ENCODE data around the gene PLEKHA4. TPM values are rescaled to one million over a fixed set of nuclear protein-coding genes. Genes with fewer than 3 reads are reported as not detected.
A peak's percentile ranks its signal among the peaks of the same experiment; 100 is the strongest.

The PLEKHA4 gene
- total and polyA plus RNA-seq, 2 of the 13 experiments (the other 11 are each of a cell fraction or from before 2014, with no cell fraction given) = 4.8 to 6.0 TPM

- no peak for TF ChIP-seq STAT5B (CRISPR knock-in tag; IDR thresholded peaks at IDR 0.05)
- TF ChIP-seq ZNF292 (CRISPR knock-in tag; IDR thresholded peaks at IDR 0.05; ENCODE audit: borderline replicate concordance, low read depth) = no peak
- TF ChIP-seq NR3C1 (CRISPR knock-in tag; IDR thresholded peaks at IDR 0.05) = no peak
- TF ChIP-seq NR2F6 (IDR thresholded peaks at IDR 0.05) = no peak
- no peak; the same call in 1 of the 2 replicates for TF ChIP-seq NR2F6 (CRISPR knock-in tag; IDR thresholded peaks at IDR 0.05)
- TF ChIP-seq CSRNP1 (CRISPR knock-in tag; IDR thresholded peaks at IDR 0.05) = 0 out of 2 replicates have a peak, but pooled peaks have one; percentile 18
- peak; percentile 57; the same call in 1 of the 2 replicates for TF ChIP-seq GATAD2A (CRISPR knock-in tag; IDR thresholded peaks at IDR 0.05)
- no peak for TF ChIP-seq FOXA1 (IDR thresholded peaks at IDR 0.05)
- 0 out of 2 replicates have a peak, but pooled peaks have one; percentile 8 for TF ChIP-seq FOXA1 (CRISPR knock-in tag; IDR thresholded peaks at IDR 0.05)
- no peak for TF ChIP-seq PRDM4 (CRISPR knock-in tag; IDR thresholded peaks at IDR 0.05; ENCODE audit: borderline replicate concordance)
- no peak for TF ChIP-seq SNAPC4 (CRISPR knock-in tag; IDR thresholded peaks at IDR 0.05)
- no peak for TF ChIP-seq GPBP1L1 (CRISPR knock-in tag; IDR thresholded peaks at IDR 0.05)
- TF ChIP-seq SMAD9 (CRISPR knock-in tag; IDR thresholded peaks at IDR 0.05) = no peak
- peak; percentile 47; the same call in 1 of the 2 replicates for TF ChIP-seq TFDP2 (CRISPR knock-in tag; IDR thresholded peaks at IDR 0.05)
- TF ChIP-seq ZNF331 (CRISPR knock-in tag; IDR thresholded peaks at IDR 0.05) = peak; percentile 62; the same call in 1 of the 2 replicates
- TF ChIP-seq TP53 (CRISPR knock-in tag; conservative IDR thresholded peaks at IDR 0.05) = no peak
- 0 out of 2 replicates have a peak, but pooled peaks have one; percentile 12 for TF ChIP-seq RFXANK (CRISPR knock-in tag; IDR thresholded peaks at IDR 0.05)
Observed at GRCh38 chr19:48806818-48807589, 61.4 kb downstream of the PLEKHA4 start (continued).
